HG03135 (cell line): ENCODE results near the gene MYH8.

Source experiments
- ATAC-seq: cut with Tn5 transposase; IDR thresholded peaks from one replicate; pipeline ENCODE4 v1.9.1; 2021; ENCODE audit warnings: mild to moderate bottlenecking, moderate library complexity; ENCODE audit not compliant: unreplicated experiment

The MYH8 gene

DNA sequence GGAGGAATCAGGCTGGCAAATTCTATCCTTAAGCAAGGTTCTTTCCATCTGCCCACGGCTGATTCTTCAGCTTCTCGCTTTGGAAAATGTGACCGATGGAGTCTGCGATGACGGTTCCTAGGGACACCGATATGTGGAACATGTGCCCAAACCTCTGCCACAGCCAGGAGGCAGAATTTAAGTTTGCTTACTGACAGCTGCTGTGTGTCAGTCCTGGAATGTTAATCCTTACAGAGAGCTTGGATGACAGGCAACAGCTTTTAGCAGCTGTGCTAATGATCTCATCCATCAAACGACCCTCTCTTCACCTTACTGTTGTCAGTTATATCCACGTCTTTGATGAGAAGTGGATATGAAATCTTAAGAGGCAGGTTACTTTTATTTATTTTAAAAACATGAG lies 37.6 kb downstream of the MYH8 start:
- ATAC-seq = no peak

DNA sequence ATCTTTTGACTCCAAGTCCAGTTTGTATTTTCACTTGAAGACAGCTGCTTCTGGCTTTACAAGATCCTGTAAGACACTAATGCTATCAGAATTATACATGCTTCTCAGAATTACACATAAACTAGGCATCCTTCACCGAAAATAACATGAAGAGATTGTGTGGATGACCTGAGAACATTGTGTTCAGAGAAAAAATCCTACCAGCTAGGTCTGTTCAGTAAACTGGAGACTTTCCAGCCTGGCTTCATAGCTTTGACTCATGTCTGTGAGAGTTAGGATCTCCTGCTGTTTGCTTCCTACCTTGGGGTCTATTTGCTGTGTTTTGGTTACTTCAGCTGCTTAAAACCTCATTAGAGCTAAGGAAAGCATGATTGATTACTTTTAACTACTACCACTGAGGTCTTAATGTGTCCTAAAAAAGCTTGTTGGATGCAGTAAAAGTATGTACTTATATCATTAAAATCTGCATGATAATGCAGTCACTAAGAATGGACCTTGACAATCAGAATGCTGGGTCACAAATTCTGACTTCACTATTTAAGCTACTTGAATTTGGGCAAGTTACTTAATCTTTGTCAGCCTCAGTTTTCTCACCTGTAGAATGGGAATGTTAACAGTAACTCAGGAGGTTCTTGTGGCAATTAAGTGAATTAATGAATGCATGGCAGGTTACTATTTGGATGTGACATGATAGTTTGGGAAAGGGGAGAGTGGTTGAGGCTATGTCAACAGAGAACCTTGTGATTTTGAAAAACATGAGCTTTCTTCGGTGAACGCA lies 40.9 kb downstream of the MYH8 start:
- ATAC-seq = no peak

DNA sequence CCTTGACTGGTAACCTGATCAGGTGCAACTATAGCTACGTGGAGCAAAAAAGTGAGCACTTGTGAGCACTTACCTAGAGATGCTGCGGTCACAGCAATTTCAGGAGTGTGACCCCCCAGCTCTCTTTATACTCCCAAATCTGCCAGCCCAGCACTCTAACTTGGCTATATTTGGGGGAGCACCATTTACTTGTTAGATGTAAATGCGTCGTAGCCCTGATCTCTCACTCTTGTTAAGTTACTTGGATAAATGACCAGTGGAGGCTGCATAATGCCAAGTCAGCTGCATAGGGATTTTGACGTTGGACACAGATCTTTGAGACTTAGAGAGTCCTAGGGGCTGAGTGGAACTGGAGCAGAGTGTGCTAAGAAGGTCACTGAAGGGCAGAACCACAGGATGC lies 48.8 kb downstream of the MYH8 start, which contains the start of gene MYH13:
TSS of gene MYH13 (minus strand) at position 101 of the 400 bp plus-strand sequence. CDS start 8,476 bp downstream, outside the sequence.
- no peak for ATAC-seq

- ATAC-seq = no peak
Observed at GRCh38 chr17:10370016-10370608, 51.6 kb downstream of the MYH8 start.

DNA sequence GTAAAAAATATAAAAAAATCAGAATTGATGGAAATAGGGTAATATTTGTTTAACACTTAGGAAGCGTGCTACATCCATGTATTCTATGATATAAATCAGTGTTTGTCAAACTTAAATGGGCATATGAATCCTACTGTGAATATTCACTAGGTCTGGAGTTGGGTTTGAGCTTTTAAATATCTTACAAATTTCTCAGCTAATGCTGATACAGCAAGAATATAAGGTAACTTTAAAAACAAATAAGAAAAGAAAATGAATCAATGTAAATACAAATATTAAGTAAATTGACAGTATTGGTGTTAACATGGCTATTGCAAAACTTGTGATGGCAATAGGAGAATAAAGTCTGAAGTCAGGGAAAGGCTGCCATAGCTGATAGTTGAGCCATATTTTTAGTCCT lies 52.5 kb downstream of the MYH8 start:
- ATAC-seq = no peak

GRCh38 chr17:10368561-10368960 lies 53.2 kb downstream of the MYH8 start:
- no peak for ATAC-seq

- ATAC-seq = no peak
Observed at GRCh38 chr17:10360578-10360977, 61.2 kb downstream of the MYH8 start.

GRCh38 chr17:10357768-10358167 lies 64.0 kb downstream of the MYH8 start:
- no peak for ATAC-seq

DNA sequence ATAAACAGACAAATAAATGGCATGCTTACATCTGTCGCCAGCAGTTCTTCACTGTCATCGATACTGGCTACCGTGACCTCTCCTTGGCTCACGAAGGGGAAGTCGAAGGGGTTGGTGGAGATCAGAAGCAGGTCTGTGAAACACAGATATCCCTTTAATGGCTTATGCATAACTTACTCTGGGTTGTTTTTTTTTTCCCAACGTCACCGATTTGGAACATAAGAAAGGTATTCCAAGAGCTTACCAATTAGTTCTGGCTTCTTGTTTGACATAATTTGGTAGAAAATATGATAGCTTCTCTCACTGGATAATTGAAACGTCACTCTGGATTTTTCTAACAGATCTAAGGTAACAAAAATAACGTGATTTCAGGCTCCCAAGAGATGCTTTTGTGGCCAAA lies 67.1 kb downstream of the MYH8 start:
- ATAC-seq = no peak

DNA sequence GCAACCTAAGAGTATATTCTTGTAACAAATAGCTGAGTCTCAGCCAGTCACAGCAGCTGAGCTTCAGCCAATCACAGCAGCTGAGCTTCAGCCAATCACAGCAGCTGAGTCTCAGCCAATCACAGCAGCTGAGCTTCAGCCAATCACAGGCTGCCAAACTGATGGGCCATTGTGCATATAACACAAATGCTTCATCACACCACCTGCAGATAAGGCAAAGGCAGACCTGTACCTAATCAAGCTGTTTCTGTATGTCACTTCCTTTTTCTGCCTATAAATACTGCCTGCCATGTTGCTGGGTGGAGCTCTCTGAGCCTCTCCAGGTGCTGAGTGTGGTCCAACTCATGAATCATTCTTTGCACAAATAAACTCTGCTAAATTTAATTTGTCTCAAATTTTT lies 68.9 kb downstream of the MYH8 start:
- ATAC-seq = no peak

GRCh38 chr17:10349403-10349802 lies 72.3 kb downstream of the MYH8 start:
- no peak for ATAC-seq

- no peak for ATAC-seq
Observed at GRCh38 chr17:10344816-10345215, 76.9 kb downstream of the MYH8 start.
